A549 (cell line): ENCODE measurements around the gene KLHL30. TPM values are rescaled to one million over a fixed set of nuclear protein-coding genes. Genes with fewer than 3 reads are reported as not detected.

Source experiments
- ATAC-seq, 2 experiments: fragments of 200-7000 bp in 1 of 2; fragments of >200 bp in 1 of 2; cut with Nextera tagmentation in 1 of 2; cut with Tn5 transposase in 1 of 2; 3 replicates each; pipeline versions ENCODE4 v1.8.0 to v1.9.1; 2018 to 2020; ENCODE audit warnings: mild to moderate bottlenecking in 1 of 2, moderate library complexity in 1 of 2
- CTCF ChIA-PET: fragments of 300-600 bp; sonication (Branson Sonifier 250); formaldehyde crosslinking; extraction: SDS; loops from one replicate; lab custom pipeline; 2021; ENCODE audit warnings: antibody characterized with exemption, inconsistent platforms; lab: Yijun Ruan, JAX
- POLR2A ChIA-PET: fragments of 350-600 bp; formaldehyde crosslinking; extraction: SDS; loops from one replicate; lab custom pipeline; 2021; ENCODE audit warnings: antibody characterized with exemption, inconsistent platforms; lab: Yijun Ruan, JAX
- DNase-seq, 2 experiments: peaks; one replicate each; pipeline versions ENCODE4 v3.0.0 to v3.0.0-alpha.2; 2011 to 2016; ENCODE audit warnings: low read depth in 1 of 2, low spot score in 1 of 2
- FAIRE-seq: peaks from 2 replicates; lab custom pipeline; 2011; peaks lifted over from hg19 to GRCh38; lab: Jason Lieb, UNC
- H3K27ac ChIP-seq, 2 experiments: fragments of >200 bp; sonication (Bioruptor Twin); formaldehyde crosslinking; 3 replicates each; pipeline ENCODE4 v1.5.1; 2016 to 2017
- H3K4me1 ChIP-seq: fragments of >200 bp; sonication (Bioruptor Twin); formaldehyde crosslinking; 3 replicates; pipeline ENCODE4 v1.6.1; 2016
- H3K4me2 ChIP-seq: fragments of >200 bp; sonication (Bioruptor Twin); formaldehyde crosslinking; 3 replicates; pipeline ENCODE4 v1.6.1; 2016
- H3K4me3 ChIP-seq: fragments of >200 bp; sonication (Bioruptor Twin); formaldehyde crosslinking; 3 replicates; pipeline ENCODE4 v1.5.1; 2016
- H3K9me3 ChIP-seq: fragments of >200 bp; sonication (Bioruptor Twin); formaldehyde crosslinking; 3 replicates; pipeline ENCODE4 v1.6.1; 2016
- HES2 ChIP-seq: fragments of >200 bp; sonication (Bioruptor Twin); formaldehyde crosslinking; IDR thresholded peaks from 2 replicates; pipeline ENCODE4 v1.6.1; 2016
- HMGXB4 ChIP-seq: fragments of 250-450 bp; sonication (Bioruptor Pico); IDR thresholded peaks from 2 replicates; pipeline ENCODE4 v1.5.0; 2021; ENCODE audit warnings: mild to moderate bottlenecking, moderate library complexity, borderline replicate concordance
- HOXB13 ChIP-seq: fragments of 250-450 bp; sonication (Bioruptor Pico); IDR thresholded peaks from 2 replicates; pipeline ENCODE4 v1.5.0; 2020; ENCODE audit warnings: low read depth, mild to moderate bottlenecking, moderate library complexity
- MAFK ChIP-seq: fragments of 450-650 bp; IDR thresholded peaks from 2 replicates; pipeline ENCODE4 v1.6.1; 2014; ENCODE audit not compliant: partially characterized antibody
- MYC ChIP-seq: IDR thresholded peaks from 2 replicates; pipeline ENCODE4 v1.6.1; 2012; ENCODE audit warnings: mild to moderate bottlenecking, inconsistent platforms, low read length, improper control_type of control experiment, borderline replicate concordance
- PBX3 ChIP-seq: IDR thresholded peaks from 2 replicates; pipeline ENCODE4 v1.6.1; 2012
- PHF8 ChIP-seq: fragments of 200-600 bp; sonication (generic); IDR thresholded peaks from 2 replicates; pipeline ENCODE4 v1.6.1; 2016; ENCODE audit warnings: low read depth, mild to moderate bottlenecking, antibody characterized with exemption, moderate library complexity, borderline replicate concordance
- RARB ChIP-seq: fragments of 250-450 bp; sonication (Bioruptor Pico); IDR thresholded peaks from 2 replicates; pipeline ENCODE4 v1.8.0; 2021; ENCODE audit warnings: mild to moderate bottlenecking, moderate library complexity
- RNF2 ChIP-seq: fragments of 200-600 bp; sonication (generic); IDR thresholded peaks from 2 replicates; pipeline ENCODE4 v1.6.1; 2016; ENCODE audit warnings: low read depth, mild to moderate bottlenecking, antibody characterized with exemption, moderate library complexity, borderline replicate concordance
- WGBS: methylation state at CpG from one replicate; pipeline ENCODE4 v1.1.6; 2017; ENCODE audit errors: missing lambda C conversion rate; 5-methylcytosine and 5-hydroxymethylcytosine counted together
- polyA plus RNA-seq, 4 experiments: library from polyadenylated mRNA; depleted of rRNA in 3 of 4; stranded (reverse); fragments of >200 nt; fragmentation: RNase III in 1 of 4; extraction: RNeasy Plus Mini Kit Qiagen cat#74134 plus additional on column Dnase treatment in 1 of 4; gene quantifications; 2 replicates in 3 of 4; 3 replicates in 1 of 4; pipeline ENCODE4 v1.2.3, GENCODE V29; 2011 to 2017
- TF ChIP-seq, protein P1 (sequence below): fragments of >200 bp; sonication (Bioruptor Twin); formaldehyde crosslinking; IDR thresholded peaks from 3 replicates; pipeline ENCODE4 v1.5.1; 2016

Gene KLHL30
- polyA plus RNA-seq, 2 of the 4 experiments (the other 2 are of a cell fraction) = 0.04 TPM

DNA sequence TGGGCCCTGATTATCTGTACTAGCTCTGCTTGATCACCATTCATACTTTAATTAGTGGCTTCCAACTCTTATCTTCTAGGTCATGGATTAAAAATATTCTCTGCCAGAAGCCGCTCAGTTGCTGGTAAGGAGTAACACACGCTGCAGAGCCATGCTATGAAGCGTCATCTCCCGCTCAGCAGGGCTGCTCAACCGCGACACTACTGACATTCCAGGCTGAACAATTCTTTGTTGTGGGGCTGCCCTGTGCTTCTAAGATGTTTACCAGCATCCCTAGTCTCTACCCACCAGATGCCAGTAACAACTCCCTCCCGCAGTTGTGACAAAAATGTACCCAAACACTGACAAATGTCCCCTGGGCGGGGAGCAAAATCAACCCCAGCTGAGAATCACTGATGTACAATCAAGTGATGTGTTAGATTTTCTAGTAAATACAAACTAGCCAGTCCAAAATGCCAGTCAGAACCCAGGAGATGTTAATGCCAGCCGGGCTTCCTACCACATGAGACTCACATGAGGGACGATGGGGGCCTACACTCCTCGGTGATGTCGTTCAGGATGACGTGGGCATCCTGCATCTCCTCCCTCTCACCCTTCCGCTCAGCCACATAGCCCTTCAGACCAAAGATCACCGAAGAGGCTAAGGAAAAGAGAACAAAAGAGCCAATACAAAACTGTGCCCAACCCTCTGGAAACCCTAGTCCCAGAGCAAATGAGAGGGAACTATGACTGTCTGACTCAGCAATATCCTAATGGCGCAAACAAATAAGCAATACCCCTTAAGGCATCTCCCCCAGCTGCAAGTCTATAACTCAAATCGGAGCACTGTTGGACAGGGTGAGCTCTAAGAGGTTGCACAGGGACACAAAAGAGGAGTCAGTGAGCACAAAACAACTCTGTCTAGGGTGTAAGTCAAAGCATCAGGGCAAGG, 49.4 kb downstream of the KLHL30 start:
- Histone ChIP-seq H3K4me2 (no peak overlapping the region), H3K4me1 (no peaks in the 10 kb centered on the region), H3K9me3 (no peaks in the 10 kb centered on the region), H3K4me3 (no peak overlapping the region), H3K27ac (no peak overlapping the region)
- WGBS = 91% methylated on average over 17 of the region's 17 CpGs
- no peak for FAIRE-seq
- DNase-seq = no peak
- ATAC-seq = no peak
- ChIA-PET CTCF (interaction anchor here (1.0 kb wide), 1 partner anchor 53 kb away, joined by 4 read pairs; no protein-coding TSS in a partner anchor), POLR2A (no interaction called here)
- TF ChIP-seq PHF8 = no peak
- TF ChIP-seq HES2 = no peak
- TF ChIP-seq HOXB13 (CRISPR knock-in tag) = no peak
- TF ChIP-seq, protein P1, sequence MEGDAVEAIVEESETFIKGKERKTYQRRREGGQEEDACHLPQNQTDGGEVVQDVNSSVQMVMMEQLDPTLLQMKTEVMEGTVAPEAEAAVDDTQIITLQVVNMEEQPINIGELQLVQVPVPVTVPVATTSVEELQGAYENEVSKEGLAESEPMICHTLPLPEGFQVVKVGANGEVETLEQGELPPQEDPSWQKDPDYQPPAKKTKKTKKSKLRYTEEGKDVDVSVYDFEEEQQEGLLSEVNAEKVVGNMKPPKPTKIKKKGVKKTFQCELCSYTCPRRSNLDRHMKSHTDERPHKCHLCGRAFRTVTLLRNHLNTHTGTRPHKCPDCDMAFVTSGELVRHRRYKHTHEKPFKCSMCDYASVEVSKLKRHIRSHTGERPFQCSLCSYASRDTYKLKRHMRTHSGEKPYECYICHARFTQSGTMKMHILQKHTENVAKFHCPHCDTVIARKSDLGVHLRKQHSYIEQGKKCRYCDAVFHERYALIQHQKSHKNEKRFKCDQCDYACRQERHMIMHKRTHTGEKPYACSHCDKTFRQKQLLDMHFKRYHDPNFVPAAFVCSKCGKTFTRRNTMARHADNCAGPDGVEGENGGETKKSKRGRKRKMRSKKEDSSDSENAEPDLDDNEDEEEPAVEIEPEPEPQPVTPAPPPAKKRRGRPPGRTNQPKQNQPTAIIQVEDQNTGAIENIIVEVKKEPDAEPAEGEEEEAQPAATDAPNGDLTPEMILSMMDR = no peak
- no peak for TF ChIP-seq RNF2
- TF ChIP-seq PBX3 = no peak
- TF ChIP-seq MAFK = peak; percentile 67
- no peak for TF ChIP-seq RARB

DNA sequence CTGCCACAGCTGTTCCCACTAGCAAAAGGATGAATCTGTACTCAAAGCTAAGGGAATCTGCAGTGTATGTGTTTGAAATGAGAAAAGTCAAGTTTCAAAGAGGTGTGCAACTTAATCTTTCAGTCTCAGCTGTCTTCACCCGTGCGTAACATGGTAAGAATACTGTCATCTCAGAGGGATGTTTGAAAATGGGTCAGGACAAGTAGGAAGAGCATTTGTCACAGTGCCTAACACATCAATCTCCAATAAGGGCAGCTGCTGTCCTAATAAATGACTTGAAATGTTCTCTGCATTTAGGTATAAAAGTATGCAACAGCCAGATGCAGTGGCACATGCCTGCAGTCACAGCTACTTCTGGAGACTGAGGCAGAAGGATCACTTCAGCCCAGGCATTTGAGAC, 52.0 kb downstream of the KLHL30 start:
- H3K4me3 ChIP-seq = no peak overlapping the region
- H3K4me1 ChIP-seq = no peaks in the 10 kb centered on the region
- TF ChIP-seq HMGXB4 (CRISPR knock-in tag) = no peak
- TF ChIP-seq PBX3 = no peak
- no peak for TF ChIP-seq MYC
- TF ChIP-seq HOXB13 (CRISPR knock-in tag) = no peak
- no peak for FAIRE-seq
- no peak overlapping the region for H3K4me2 ChIP-seq
- DNase-seq = no peak
- 94% methylated on average over 2 of the region's 2 CpGs for WGBS
- H3K9me3 ChIP-seq = no peaks in the 10 kb centered on the region
- H3K27ac ChIP-seq = no peak overlapping the region
- ChIA-PET POLR2A (no interaction called here), CTCF (interaction anchor here (1.2 kb wide), 1 partner anchor 14 kb away, joined by 3 read pairs; no protein-coding TSS in a partner anchor)
- ATAC-seq = no peak

Other genes starting within 250 kb of the KLHL30 start
- 65.5 and 81.1 TPM in 2 replicates for gene UBE2F, start 171.7 kb upstream of the KLHL30 start, polyA plus RNA-seq (2011; rRNA removed)
- 49.1 to 51.3 TPM (median 49.7 TPM) in 3 replicates for gene UBE2F, start 171.7 kb upstream of the KLHL30 start, polyA plus RNA-seq (2017; fragmentation: RNase III; extraction: RNeasy Plus Mini Kit Qiagen cat#74134 plus additional on column Dnase treatment)
- 19.0 and 19.3 TPM in 2 replicates for gene SCLY, start 77.7 kb upstream of the KLHL30 start, polyA plus RNA-seq (2011; rRNA removed)
- 25.5 to 28.3 TPM (median 28.1 TPM) in 3 replicates for gene SCLY, start 77.7 kb upstream of the KLHL30 start, polyA plus RNA-seq (2017; fragmentation: RNase III; extraction: RNeasy Plus Mini Kit Qiagen cat#74134 plus additional on column Dnase treatment)
- gene ESPNL, start 38.3 kb upstream of the KLHL30 start, polyA plus RNA-seq (2011; rRNA removed) = 0.04 and 0.07 TPM in 2 replicates
- 0.15 to 0.22 TPM (median 0.17 TPM) in 3 replicates for gene ESPNL, start 38.3 kb upstream of the KLHL30 start, polyA plus RNA-seq (2017; fragmentation: RNase III; extraction: RNeasy Plus Mini Kit Qiagen cat#74134 plus additional on column Dnase treatment)
- gene ERFE, start 20.3 kb downstream of the KLHL30 start, polyA plus RNA-seq (2011; rRNA removed) = 2.6 and 3.7 TPM in 2 replicates
- gene ERFE, start 20.3 kb downstream of the KLHL30 start, polyA plus RNA-seq (2017; fragmentation: RNase III; extraction: RNeasy Plus Mini Kit Qiagen cat#74134 plus additional on column Dnase treatment) = 2.0 to 3.6 TPM (median 2.6 TPM) in 3 replicates
- 27.7 and 41.4 TPM in 2 replicates for gene ILKAP, start 65.0 kb downstream of the KLHL30 start, polyA plus RNA-seq (2011; rRNA removed)
- gene ILKAP, start 65.0 kb downstream of the KLHL30 start, polyA plus RNA-seq (2017; fragmentation: RNase III; extraction: RNeasy Plus Mini Kit Qiagen cat#74134 plus additional on column Dnase treatment) = 36.3 to 38.4 TPM (median 38.2 TPM) in 3 replicates
- 5.2 and 5.4 TPM in 2 replicates for gene HES6, start 101.4 kb downstream of the KLHL30 start, polyA plus RNA-seq (2011; rRNA removed)
- 6.1 to 7.5 TPM (median 7.3 TPM) in 3 replicates for gene HES6, start 101.4 kb downstream of the KLHL30 start, polyA plus RNA-seq (2017; fragmentation: RNase III; extraction: RNeasy Plus Mini Kit Qiagen cat#74134 plus additional on column Dnase treatment)
- 8.5 and 14.4 TPM in 2 replicates for gene PER2, start 149.9 kb downstream of the KLHL30 start, polyA plus RNA-seq (2011; rRNA removed)
- 3.4 to 4.2 TPM (median 3.6 TPM) in 3 replicates for gene PER2, start 149.9 kb downstream of the KLHL30 start, polyA plus RNA-seq (2017; fragmentation: RNase III; extraction: RNeasy Plus Mini Kit Qiagen cat#74134 plus additional on column Dnase treatment)
- gene TRAF3IP1, start 181.8 kb downstream of the KLHL30 start, polyA plus RNA-seq (2011; rRNA removed) = 10.6 and 10.9 TPM in 2 replicates
- 19.1 to 20.2 TPM (median 19.2 TPM) in 3 replicates for gene TRAF3IP1, start 181.8 kb downstream of the KLHL30 start, polyA plus RNA-seq (2017; fragmentation: RNase III; extraction: RNeasy Plus Mini Kit Qiagen cat#74134 plus additional on column Dnase treatment)